Endodermal cell (in vitro differentiated cells): ENCODE results near the gene BCS1L. TPM values are rescaled to one million over a fixed set of nuclear protein-coding genes. Genes with fewer than 3 reads are reported as not detected.

Experiments
- DNase-seq: peaks from one replicate; pipeline ENCODE4 v3.0.0-alpha.2; 2017
- H3K27ac ChIP-seq: 2 replicates; pipeline ENCODE4 v1.5.1; 2013; ENCODE audit warnings: mild to moderate bottlenecking, low read depth, low read length, moderate library complexity
- H3K27me3 ChIP-seq: 2 replicates; pipeline ENCODE4 v1.6.1; 2013; ENCODE audit warnings: mild to moderate bottlenecking, low read length, moderate library complexity; ENCODE audit not compliant: insufficient read depth, control insufficient read depth, poor library complexity, severe bottlenecking
- H3K36me3 ChIP-seq: 2 replicates; pipeline ENCODE4 v1.7.0; 2013; ENCODE audit warnings: mild to moderate bottlenecking, low read length, moderate library complexity; ENCODE audit not compliant: control insufficient read depth, insufficient read depth
- H3K4me1 ChIP-seq: one replicate; pipeline ENCODE4 v1.7.0; 2013; ENCODE audit warnings: low read length; ENCODE audit not compliant: control insufficient read depth, insufficient read depth
- H3K4me3 ChIP-seq: 2 replicates; pipeline ENCODE4 v1.5.1; 2013; ENCODE audit warnings: mild to moderate bottlenecking, low read length, moderate library complexity
- H3K9ac ChIP-seq: 2 replicates; pipeline ENCODE4 v1.6.1; 2013; ENCODE audit warnings: mild to moderate bottlenecking, low read length, moderate library complexity; ENCODE audit not compliant: poor library complexity, severe bottlenecking; ENCODE audit errors: extremely low read depth
- H3K9me3 ChIP-seq: 2 replicates; pipeline ENCODE4 v1.6.1; 2013; ENCODE audit warnings: mild to moderate bottlenecking, low read length, moderate library complexity; ENCODE audit not compliant: control insufficient read depth
- H3K27ac Mint-ChIP-seq: 2 replicates; pipeline ENCODE4 v1.8.0; 2020; ENCODE audit warnings: mixed read lengths
- H3K27me3 Mint-ChIP-seq: 2 replicates; pipeline ENCODE4 v1.8.0; 2021; ENCODE audit warnings: mild to moderate bottlenecking, mixed read lengths; ENCODE audit not compliant: insufficient read depth
- H3K36me3 Mint-ChIP-seq: 2 replicates; pipeline ENCODE4 v1.8.0; 2020; ENCODE audit warnings: low read depth, mixed read lengths
- H3K4me1 Mint-ChIP-seq: 2 replicates; pipeline ENCODE4 v1.8.0; 2020; ENCODE audit warnings: mixed read lengths
- H3K4me3 Mint-ChIP-seq: 2 replicates; pipeline ENCODE4 v1.8.0; 2020; ENCODE audit warnings: mild to moderate bottlenecking, moderate library complexity, mixed read lengths
- H3K9me3 Mint-ChIP-seq: 2 replicates; pipeline ENCODE4 v1.8.0; 2020; ENCODE audit warnings: mild to moderate bottlenecking, mixed read lengths
- WGBS, 2 experiments: methylation state at CpG; one replicate each; pipeline versions ENCODE4 v1.1.5 to v1.1.7; 2013; ENCODE audit warnings: missing lambda C conversion rate in 2 of 2, mixed read lengths in 1 of 2; ENCODE audit not compliant: insufficient coverage in 1 of 2, insufficient read length in 1 of 2; 5-methylcytosine and 5-hydroxymethylcytosine counted together
- total RNA-seq, 2 donors: library from RNA; stranded (reverse); fragmentation: NEBNext Ultra II Directional in 1 of 2; extraction: Animal tissue kit (Norgen Biotek cat#: 25700) in 1 of 2; gene quantifications; 2 replicates in 1 of 2; 3 replicates in 1 of 2; pipeline ENCODE4 v1.2.1, GENCODE V29; 2021
- TF ChIP-seq, protein P1 (sequence below): fragments of 200-600 bp; sonication (generic); conservative IDR thresholded peaks from 2 replicates; pipeline ENCODE4 v1.5.0; 2021; ENCODE audit warnings: antibody characterized with exemption, mild to moderate bottlenecking

Gene BCS1L
- total RNA-seq, 2 donors from 2014 or later = 24.0 to 31.5 TPM

DNA sequence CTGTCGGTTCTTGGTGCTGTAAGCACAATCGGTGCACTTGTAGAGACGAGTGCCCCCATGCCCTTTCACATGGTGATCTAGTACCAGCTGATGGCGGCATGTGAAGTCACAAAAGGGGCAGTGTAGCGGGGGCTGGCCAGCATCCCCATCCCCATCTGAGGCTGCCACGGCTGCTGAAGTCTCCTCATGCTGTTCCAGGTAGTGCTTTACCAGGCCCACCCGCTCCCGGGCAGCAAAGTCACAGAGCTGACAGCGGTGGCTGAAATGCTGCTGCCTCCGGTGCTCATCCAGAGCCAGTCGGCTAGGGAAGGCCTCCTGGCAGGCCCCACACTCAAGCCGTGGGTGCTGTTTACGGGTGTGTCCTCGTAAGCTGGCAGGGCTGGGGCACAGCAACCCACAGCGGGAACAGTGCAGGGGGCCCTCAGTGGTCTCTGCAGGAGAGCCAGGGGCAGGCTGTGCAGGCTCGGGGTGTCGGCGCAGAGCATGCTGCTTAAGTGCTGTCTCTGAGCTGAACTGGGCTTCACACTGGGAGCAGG is 17.3 kb upstream of the BCS1L start:
- TF ChIP-seq, protein P1, sequence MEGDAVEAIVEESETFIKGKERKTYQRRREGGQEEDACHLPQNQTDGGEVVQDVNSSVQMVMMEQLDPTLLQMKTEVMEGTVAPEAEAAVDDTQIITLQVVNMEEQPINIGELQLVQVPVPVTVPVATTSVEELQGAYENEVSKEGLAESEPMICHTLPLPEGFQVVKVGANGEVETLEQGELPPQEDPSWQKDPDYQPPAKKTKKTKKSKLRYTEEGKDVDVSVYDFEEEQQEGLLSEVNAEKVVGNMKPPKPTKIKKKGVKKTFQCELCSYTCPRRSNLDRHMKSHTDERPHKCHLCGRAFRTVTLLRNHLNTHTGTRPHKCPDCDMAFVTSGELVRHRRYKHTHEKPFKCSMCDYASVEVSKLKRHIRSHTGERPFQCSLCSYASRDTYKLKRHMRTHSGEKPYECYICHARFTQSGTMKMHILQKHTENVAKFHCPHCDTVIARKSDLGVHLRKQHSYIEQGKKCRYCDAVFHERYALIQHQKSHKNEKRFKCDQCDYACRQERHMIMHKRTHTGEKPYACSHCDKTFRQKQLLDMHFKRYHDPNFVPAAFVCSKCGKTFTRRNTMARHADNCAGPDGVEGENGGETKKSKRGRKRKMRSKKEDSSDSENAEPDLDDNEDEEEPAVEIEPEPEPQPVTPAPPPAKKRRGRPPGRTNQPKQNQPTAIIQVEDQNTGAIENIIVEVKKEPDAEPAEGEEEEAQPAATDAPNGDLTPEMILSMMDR = no peak
- Histone ChIP-seq H3K9me3 (no peaks in the 10 kb centered on the region), H3K27ac (no peak overlapping the region), H3K4me3 (no peak overlapping the region), H3K27me3 (no peaks in the 10 kb centered on the region), H3K36me3 (peaks cover 78% of the 10 kb centered on the region), H3K4me1 (no peaks in the 10 kb centered on the region), H3K9ac (no peak overlapping the region)
- Mint-ChIP-seq H3K4me3 (no peak overlapping the region), H3K27ac (no peak overlapping the region), H3K9me3 (no peaks in the 10 kb centered on the region), H3K36me3 (peaks cover 66% of the 10 kb centered on the region), H3K27me3 (no peaks in the 10 kb centered on the region), H3K4me1 (no peaks in the 10 kb centered on the region)
- DNase-seq = no peak
- WGBS, 2 experiments = 93 to 99% methylated on average over 13 to 18 of the region's 18 CpGs

GRCh38 chr2:218642786-218643185 is 16.7 kb upstream of the BCS1L start:
- H3K36me3 ChIP-seq = peaks cover 77% of the 10 kb centered on the region

GRCh38 chr2:218643751-218644310 is 15.7 kb upstream of the BCS1L start:
- no peaks in the 10 kb centered on the region for H3K27me3 Mint-ChIP-seq
- peaks cover 65% of the 10 kb centered on the region for H3K36me3 Mint-ChIP-seq

More at GRCh38 chr2:218642786-218643185, 16.7 kb upstream of the BCS1L start:
- H3K27ac ChIP-seq = no peak overlapping the region
- TF ChIP-seq, protein P1 = no peak
- H3K9me3 ChIP-seq = no peaks in the 10 kb centered on the region
- H3K9me3 Mint-ChIP-seq = no peaks in the 10 kb centered on the region
- H3K9ac ChIP-seq = no peak overlapping the region
- H3K4me3 ChIP-seq = no peak overlapping the region
- no peaks in the 10 kb centered on the region for H3K27me3 Mint-ChIP-seq
- H3K4me1 Mint-ChIP-seq = no peaks in the 10 kb centered on the region
- 90 to 93% methylated on average over 11 to 17 of the region's 17 CpGs for WGBS, 2 experiments
- H3K4me1 ChIP-seq = no peaks in the 10 kb centered on the region
- DNase-seq = no peak
- H3K4me3 Mint-ChIP-seq = no peak overlapping the region
- H3K27ac Mint-ChIP-seq = no peak overlapping the region
- peaks cover 65% of the 10 kb centered on the region for H3K36me3 Mint-ChIP-seq
- H3K27me3 ChIP-seq = no peaks in the 10 kb centered on the region

More at GRCh38 chr2:218643751-218644310, 15.7 kb upstream of the BCS1L start:
- H3K4me1 Mint-ChIP-seq = no peaks in the 10 kb centered on the region
- H3K27ac Mint-ChIP-seq = no peak overlapping the region
- H3K27ac ChIP-seq = no peak overlapping the region
- H3K4me3 Mint-ChIP-seq = no peak overlapping the region
- TF ChIP-seq, protein P1 = no peak
- H3K9ac ChIP-seq = no peak overlapping the region
- no peaks in the 10 kb centered on the region for H3K27me3 ChIP-seq
- H3K9me3 Mint-ChIP-seq = no peaks in the 10 kb centered on the region
- H3K4me1 ChIP-seq = no peaks in the 10 kb centered on the region
- peaks cover 77% of the 10 kb centered on the region for H3K36me3 ChIP-seq
- WGBS, 2 experiments = 92 to 98% methylated on average over 8 to 10 of the region's 10 CpGs
- H3K9me3 ChIP-seq = no peaks in the 10 kb centered on the region
- no peak overlapping the region for H3K4me3 ChIP-seq
- DNase-seq = no peak
